ENCODE measurements around the gene NBAS. TPM values are rescaled to one million over a fixed set of nuclear protein-coding genes. Genes with fewer than 3 reads are reported as not detected.
"Not testable (repeated sequence)": the region's sequence is repeated elsewhere in the genome, so short reads cannot be mapped to it uniquely, and the experiment has no call there.

NBAS gene
- total RNA-seq, 4 donors from 2014 or later: 27.3 to 43.6 (median 28.4) TPM

DNA sequence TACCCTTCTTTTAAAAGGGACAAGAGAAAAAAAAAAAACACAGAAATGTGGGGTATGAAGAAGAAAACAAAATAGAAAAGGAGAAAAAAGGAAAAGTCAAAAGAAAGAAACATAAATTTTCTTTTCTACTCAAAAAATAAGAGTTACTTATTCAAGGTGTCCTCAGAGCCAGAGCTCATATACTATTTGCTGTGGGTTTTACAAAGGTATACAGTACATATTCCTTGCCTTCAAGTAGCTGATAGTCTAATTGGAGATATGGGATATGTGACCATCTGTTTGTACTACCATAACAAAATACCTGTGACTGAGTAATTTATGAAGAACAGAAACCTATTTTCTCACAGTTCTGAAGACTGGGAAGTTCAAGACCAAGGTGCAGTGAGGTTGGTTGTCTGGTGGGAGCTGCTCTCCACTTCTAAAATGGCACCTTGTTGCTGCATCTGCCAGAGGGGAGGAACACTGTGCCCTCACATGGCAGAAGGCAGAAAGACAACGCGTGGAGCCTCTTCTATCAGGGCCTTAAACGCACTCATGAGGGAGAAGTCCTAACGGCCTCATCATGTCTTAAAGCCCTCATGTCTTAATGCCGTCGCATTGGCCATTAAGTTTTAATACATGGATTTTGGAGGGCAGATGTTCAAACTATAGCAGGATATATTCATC is 33.9 kb downstream of the NBAS start:
- ATAC-seq (no peak), DNase-seq (no peak)
- H3K4me1 ChIP-seq: no peaks in the 10 kb centered on the region
- intact Hi-C loops (cut with DNase I; ENCODE audit: low total_unique reads) (no loop called here), in situ Hi-C loops (cut with MboI; ENCODE audit: low sequenced_read_pairs in 4 of 4) (no loop called here)
- H3K4me3 ChIP-seq: no peak overlapping the region
- H3K36me3 ChIP-seq: peaks cover 4 to 23% of the 10 kb centered on the region in 2 donors
- no peaks in the 10 kb centered on the region for H3K27me3 ChIP-seq
- H3K9me3 ChIP-seq: no peaks in the 10 kb centered on the region
- no peak overlapping the region for H3K27ac ChIP-seq
- TF ChIP-seq POLR2A (IDR thresholded peaks at IDR 0.05): no peak
- no peak for TF ChIP-seq CTCF (IDR thresholded peaks at IDR 0.05 in 4 of 5, conservative IDR thresholded peaks at IDR 0.05 in 1 of 5)

- intact Hi-C loops (cut with DNase I; ENCODE audit: low total_unique reads) (no loop called here), in situ Hi-C loops (cut with MboI; ENCODE audit: low sequenced_read_pairs in 4 of 4) (no loop called here)
- DNase-seq: no peak
- Histone ChIP-seq H3K36me3 (peaks cover 0 to 23% of the 10 kb centered on the region in 2 donors), H3K4me3 (no peak overlapping the region), H3K27ac (no peak overlapping the region), H3K9me3 (no peaks in the 10 kb centered on the region), H3K27me3 (no peaks in the 10 kb centered on the region), H3K4me1 (no peaks in the 10 kb centered on the region)
- ATAC-seq: no peak
- TF ChIP-seq POLR2A (IDR thresholded peaks at IDR 0.05) (no peak), CTCF (IDR thresholded peaks at IDR 0.05 in 4 of 5, conservative IDR thresholded peaks at IDR 0.05 in 1 of 5) (no peak)
Measured at GRCh38 chr2:15521641-15522181, 39.4 kb downstream of the NBAS start.

DNA sequence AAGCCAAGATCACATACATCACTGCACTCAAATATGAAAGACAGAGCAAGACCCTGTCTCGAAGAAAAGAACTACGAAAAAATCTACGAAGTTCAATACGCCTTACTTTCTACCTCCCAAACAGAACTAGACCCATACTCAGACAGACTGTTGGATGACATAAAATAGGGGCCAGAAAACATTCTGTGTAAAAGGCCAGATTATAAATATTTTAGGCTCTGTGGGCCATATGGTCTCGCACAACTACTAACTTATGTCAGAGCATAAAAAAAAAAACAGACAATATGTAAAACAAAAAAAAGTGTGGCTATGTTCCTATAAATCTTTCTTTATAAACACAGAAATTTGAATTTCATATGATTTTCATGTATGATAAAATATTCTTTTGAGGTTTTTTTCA is 40.8 kb downstream of the NBAS start:
- no peaks in the 10 kb centered on the region for H3K4me1 ChIP-seq
- no peak overlapping the region for H3K27ac ChIP-seq
- H3K4me3 ChIP-seq: no peak overlapping the region
- in situ Hi-C loops (cut with MboI; ENCODE audit: low sequenced_read_pairs in 4 of 4) (no loop called here), intact Hi-C loops (cut with DNase I; ENCODE audit: low total_unique reads) (no loop called here)
- ATAC-seq: no peak
- no peaks in the 10 kb centered on the region for H3K27me3 ChIP-seq
- DNase-seq: no peak
- H3K9me3 ChIP-seq: no peaks in the 10 kb centered on the region
- peaks cover 0 to 15% of the 10 kb centered on the region in 2 donors for H3K36me3 ChIP-seq
- TF ChIP-seq POLR2A (IDR thresholded peaks at IDR 0.05) (no peak), CTCF (IDR thresholded peaks at IDR 0.05 in 4 of 5, conservative IDR thresholded peaks at IDR 0.05 in 1 of 5) (no peak)

DNA sequence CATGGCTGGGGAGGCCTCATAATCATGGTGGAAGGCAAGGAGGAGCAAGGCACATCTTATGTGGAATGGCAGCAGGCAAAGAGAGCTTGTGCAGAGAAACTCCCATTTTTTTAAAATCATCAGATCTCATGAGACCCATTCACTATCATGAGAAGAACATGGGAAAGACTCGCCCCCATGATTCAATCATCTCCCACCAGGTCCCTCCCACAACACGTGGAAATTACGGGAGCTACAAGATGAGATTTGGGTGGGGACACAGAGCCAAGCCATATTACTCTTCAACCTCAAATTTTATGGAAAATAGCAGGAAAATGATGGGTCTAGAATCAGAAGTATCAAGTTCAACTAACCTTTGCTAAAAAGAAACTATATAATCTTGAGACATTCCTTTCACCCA is 42.4 kb downstream of the NBAS start:
- intact Hi-C loops (cut with DNase I; ENCODE audit: low total_unique reads); H3K9me3 ChIP-seq; H3K27ac ChIP-seq; H3K4me3 ChIP-seq; in situ Hi-C loops (cut with MboI; ENCODE audit: low sequenced_read_pairs in 4 of 4); H3K4me1 ChIP-seq; H3K27me3 ChIP-seq; H3K36me3 ChIP-seq; ATAC-seq; DNase-seq: not testable (repeated sequence)

DNA sequence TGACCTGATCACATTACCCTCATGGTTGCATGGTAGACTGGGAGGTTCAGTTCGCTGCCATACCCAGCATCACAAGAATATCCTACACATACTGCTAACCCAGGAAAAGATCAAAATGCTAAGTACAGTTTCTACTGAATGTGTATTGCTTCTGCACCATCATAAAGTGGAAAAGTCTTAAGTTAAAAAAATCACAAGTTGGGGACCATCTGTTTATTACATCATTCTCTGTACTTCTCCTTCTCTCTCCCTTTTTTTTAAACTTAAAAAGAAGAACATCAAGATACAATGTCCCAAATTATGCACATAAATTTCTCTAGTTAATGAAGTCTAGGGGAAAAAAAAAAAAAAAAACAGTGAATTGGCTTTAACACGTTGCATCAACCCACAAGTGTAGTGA is 43.3 kb downstream of the NBAS start:
- no peaks in the 10 kb centered on the region for H3K9me3 ChIP-seq
- no peaks in the 10 kb centered on the region for H3K36me3 ChIP-seq
- no peak for DNase-seq
- intact Hi-C loops (cut with DNase I; ENCODE audit: low total_unique reads): no loop called here
- no peak overlapping the region for H3K27ac ChIP-seq
- in situ Hi-C loops (cut with MboI; ENCODE audit: low sequenced_read_pairs in 4 of 4): no loop called here
- H3K27me3 ChIP-seq: no peaks in the 10 kb centered on the region
- ATAC-seq: no peak
- TF ChIP-seq CTCF (IDR thresholded peaks at IDR 0.05 in 4 of 5, conservative IDR thresholded peaks at IDR 0.05 in 1 of 5) (no peak), POLR2A (IDR thresholded peaks at IDR 0.05) (no peak)
- no peaks in the 10 kb centered on the region for H3K4me1 ChIP-seq
- no peak overlapping the region for H3K4me3 ChIP-seq
